T-helper 1 cell (primary cell): ENCODE measurements around the gene AKT3.
A peak's percentile ranks its signal among the peaks of the same experiment; 100 is the strongest.
"Not testable (repeated sequence)": the region's sequence is repeated elsewhere in the genome, so short reads cannot be mapped to it uniquely, and the experiment has no call there.

Experiments
- DNase-seq, 5 donors: peaks; one replicate each; pipeline ENCODE4 v3.0.0-alpha.2; 2012 to 2020

The AKT3 gene

GRCh38 chr1:243680860-243681259 is 169.2 kb downstream of the AKT3 start:
- no peak for DNase-seq

GRCh38 chr1:243672539-243673074 is 177.4 kb downstream of the AKT3 start:
- DNase-seq: no peak

GRCh38 chr1:243667591-243667990 is 182.5 kb downstream of the AKT3 start:
- no peak for DNase-seq

- no peak for DNase-seq
Measured at GRCh38 chr1:243667133-243667532, 182.9 kb downstream of the AKT3 start.

GRCh38 chr1:243663651-243664050 is 186.4 kb downstream of the AKT3 start:
- DNase-seq: no peak

- not testable (repeated sequence) for DNase-seq
Measured at GRCh38 chr1:243662169-243662568, 187.9 kb downstream of the AKT3 start.

GRCh38 chr1:243658594-243659105 is 191.4 kb downstream of the AKT3 start:
- no peak for DNase-seq

GRCh38 chr1:243657793-243658192 is 192.2 kb downstream of the AKT3 start:
- DNase-seq: no peak

- DNase-seq: not testable (repeated sequence)
Measured at GRCh38 chr1:243649530-243649929, 200.5 kb downstream of the AKT3 start.

GRCh38 chr1:243646841-243647240 is 203.2 kb downstream of the AKT3 start:
- no peak for DNase-seq

GRCh38 chr1:243645281-243645680 is 204.8 kb downstream of the AKT3 start:
- no peak for DNase-seq

- DNase-seq: no peak
Measured at GRCh38 chr1:243642936-243643335, 207.1 kb downstream of the AKT3 start.

GRCh38 chr1:243639027-243639658 is 210.9 kb downstream of the AKT3 start:
- no peak for DNase-seq

- DNase-seq: no peak
Measured at GRCh38 chr1:243638186-243638585, 211.9 kb downstream of the AKT3 start.

GRCh38 chr1:243628476-243628907 is 221.6 kb downstream of the AKT3 start:
- no peak for DNase-seq

- DNase-seq: no peak
Measured at GRCh38 chr1:243623841-243624240, 226.2 kb downstream of the AKT3 start.

GRCh38 chr1:243621973-243622372 is 228.1 kb downstream of the AKT3 start:
- no peak for DNase-seq

- DNase-seq: no peak
Measured at GRCh38 chr1:243620096-243620495, 229.9 kb downstream of the AKT3 start.

GRCh38 chr1:243609698-243610097 is 240.3 kb downstream of the AKT3 start:
- DNase-seq: no peak

GRCh38 chr1:243605604-243606003 is 244.4 kb downstream of the AKT3 start:
- DNase-seq: no peak

- DNase-seq: no peak
Measured at GRCh38 chr1:243601720-243602119, 248.3 kb downstream of the AKT3 start.

GRCh38 chr1:243598433-243598832 is 251.6 kb downstream of the AKT3 start:
- DNase-seq: peak in 1 of 5 donors; percentile 61

GRCh38 chr1:243597383-243597782 is 252.7 kb downstream of the AKT3 start:
- DNase-seq: no peak

GRCh38 chr1:243596431-243597062 is 253.5 kb downstream of the AKT3 start:
- peak in 1 of 5 donors; percentile 89 for DNase-seq
